Ramos (cell line): ENCODE data around the gene SLCO6A1.

Experiments used
- in situ Hi-C: fragments of 300-500 bp; cut with MboI; formaldehyde crosslinking; loops from one replicate; pipeline ENCODE4 v1.14.3; 2022; ENCODE audit warnings: low sequenced_read_pairs; ENCODE audit not compliant: unreplicated experiment

Gene SLCO6A1

GRCh38 chr5:102481054-102481715 lies 17.6 kb downstream of the SLCO6A1 start:
- in situ Hi-C loops, result no loop called here

DNA sequence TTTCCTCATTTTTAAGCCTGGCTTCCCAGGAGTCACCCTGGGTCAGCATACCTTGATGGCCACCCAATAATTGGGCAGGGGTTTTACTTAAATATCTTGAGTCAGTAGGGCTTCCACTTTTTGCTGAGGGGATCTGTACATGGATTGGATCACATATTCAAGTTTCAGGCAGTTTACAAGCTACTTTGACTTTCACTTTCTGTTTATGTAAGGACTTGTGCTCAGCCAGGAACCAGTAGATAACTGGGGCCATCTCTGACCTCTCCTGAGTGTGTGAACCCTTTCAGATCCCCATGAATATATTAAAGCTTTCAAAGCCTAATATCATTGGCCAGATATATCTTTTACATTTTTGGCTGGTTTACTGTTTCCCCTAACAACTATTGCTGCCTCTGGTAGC lies 45.1 kb downstream of the SLCO6A1 start:
- in situ Hi-C loops, result no loop called here

DNA sequence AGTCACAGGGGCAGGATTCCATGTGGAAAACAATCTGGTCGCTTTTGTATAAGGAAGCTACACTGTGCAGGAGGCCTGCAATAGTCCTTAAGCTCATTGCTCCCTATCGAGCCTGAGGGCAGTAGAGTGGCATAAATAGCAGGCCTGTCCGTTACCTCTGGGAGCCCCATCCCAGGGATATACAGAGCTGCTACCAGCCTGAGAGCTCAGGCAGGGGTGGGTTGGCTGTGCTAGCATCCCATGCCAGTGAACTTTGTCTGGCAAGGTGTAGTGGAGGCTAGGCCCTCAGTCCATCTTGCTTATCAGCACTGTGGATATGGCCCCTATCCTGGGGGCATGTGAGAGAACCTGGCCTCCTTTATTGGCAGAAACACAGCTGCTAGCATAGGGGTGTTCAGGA lies 47.7 kb downstream of the SLCO6A1 start:
- in situ Hi-C loops, result no loop called here

DNA sequence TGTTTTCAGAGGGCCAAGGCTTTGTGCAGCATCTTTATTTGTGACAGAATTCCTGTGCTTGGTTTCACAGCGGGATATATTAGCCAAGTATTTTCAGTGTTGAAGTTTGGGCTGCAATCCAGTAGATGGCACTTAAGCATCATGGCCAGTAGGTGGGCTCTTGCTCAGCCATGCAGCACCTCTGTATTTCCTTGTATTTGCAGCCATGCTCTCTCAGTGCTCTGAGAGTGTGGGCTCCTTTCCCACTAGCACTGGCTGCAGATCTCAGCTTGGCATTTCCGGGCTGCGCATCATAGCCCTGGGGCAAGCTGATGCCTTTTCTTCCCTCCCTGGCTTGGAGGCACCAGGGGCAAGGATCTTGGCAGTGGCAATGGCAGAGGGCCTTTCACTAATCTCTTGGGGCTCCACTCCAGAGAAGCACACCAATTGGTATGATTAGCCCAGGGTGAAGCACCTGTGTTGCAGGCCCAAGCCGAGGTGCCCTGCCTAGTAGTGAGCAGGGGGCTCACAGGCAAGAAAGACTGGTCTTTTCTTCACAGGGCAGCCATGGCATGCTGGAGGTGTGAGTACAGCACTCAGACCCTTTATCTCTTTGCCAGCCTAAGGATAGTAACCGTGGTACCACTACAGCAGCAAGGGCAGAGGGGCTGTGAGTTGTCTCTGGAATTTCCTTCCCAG lies 48.3 kb downstream of the SLCO6A1 start:
- in situ Hi-C loops, result no loop called here

DNA sequence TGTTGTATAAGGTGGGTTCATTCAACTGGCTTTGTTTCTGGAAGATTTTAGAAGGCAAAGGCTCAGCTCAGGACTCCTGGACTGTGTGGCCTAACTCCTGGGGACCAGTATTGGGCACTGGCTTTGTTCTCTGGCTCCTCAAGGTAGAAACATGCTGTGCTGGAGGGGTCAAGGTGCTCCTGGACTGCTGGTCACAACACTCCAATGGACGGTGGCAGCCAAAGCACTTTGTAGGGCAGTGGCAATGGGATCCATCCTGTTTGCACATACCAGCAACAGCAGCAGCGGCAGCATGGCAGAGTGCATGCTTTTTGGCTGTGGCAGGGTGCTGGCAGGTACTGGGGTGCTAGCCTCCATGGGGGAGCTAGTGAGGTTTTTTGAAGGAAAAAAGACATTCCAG lies 65.3 kb downstream of the SLCO6A1 start:
- in situ Hi-C loops, result no loop called here

DNA sequence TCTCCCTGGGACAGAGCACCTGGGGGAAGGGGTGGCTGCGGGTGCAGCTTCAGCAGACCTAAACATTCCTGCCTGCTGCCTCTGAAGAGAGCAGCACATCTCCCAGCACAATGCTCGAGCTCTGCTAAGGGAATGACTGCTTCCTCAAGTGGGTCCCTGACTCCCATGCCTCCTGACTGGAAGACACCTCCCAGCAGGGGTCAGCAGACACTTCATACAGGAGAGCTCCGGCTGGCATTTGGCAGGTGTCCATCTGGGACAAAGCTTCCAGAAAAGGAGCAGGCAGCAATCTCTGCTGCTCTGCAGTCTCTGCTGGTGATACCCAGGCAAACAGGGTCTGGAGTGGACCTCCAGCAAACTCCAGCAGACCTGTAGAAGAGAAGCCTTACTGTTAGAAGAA lies 77.2 kb downstream of the SLCO6A1 start:
- in situ Hi-C loops, result no loop called here

GRCh38 chr5:102418531-102418930 lies 80.3 kb downstream of the SLCO6A1 start:
- in situ Hi-C loops, result no loop called here

DNA sequence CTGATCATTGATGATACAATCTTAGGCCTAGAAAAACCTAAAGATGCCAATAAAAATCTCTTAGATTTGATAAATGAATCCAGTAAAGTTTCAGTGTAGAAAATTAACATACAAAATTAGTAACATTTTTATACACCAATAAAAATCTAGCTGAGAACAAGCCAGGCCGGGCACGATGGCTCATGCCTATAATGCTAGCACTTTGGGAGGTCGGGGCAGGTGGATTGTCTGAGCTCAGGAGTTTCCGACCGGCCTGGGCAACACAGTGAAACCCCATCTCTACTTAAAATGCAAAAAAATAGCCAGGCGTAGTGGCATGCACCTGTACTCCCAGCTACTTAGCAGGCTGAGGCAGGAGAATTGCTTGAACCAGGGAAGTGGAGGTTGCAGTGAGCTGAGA lies 84.4 kb downstream of the SLCO6A1 start:
- in situ Hi-C loops, result no loop called here

- in situ Hi-C loops, result no loop called here
Observed at GRCh38 chr5:102388235-102388634, 110.6 kb downstream of the SLCO6A1 start.

DNA sequence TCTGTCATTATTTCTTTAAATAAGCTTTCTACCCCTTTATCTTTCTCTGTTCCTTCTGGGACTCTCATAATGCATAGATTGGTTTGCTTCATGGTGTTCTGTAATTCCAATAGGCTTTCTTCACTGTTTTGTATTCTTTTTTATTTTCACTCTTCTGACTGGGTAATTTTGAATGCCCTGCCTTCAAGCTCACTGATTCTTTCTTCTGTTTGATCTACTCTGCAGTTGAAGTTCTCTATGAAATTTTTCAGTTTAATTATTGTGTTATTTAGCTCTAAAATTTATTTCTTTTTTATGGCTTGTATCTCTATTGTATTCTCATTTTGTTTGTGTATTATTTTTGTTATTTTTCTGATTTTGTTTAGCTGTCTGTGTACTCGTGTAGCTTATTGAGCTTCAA lies 113.4 kb downstream of the SLCO6A1 start:
- in situ Hi-C loops, result no loop called here

- in situ Hi-C loops, result no loop called here
Observed at GRCh38 chr5:102380174-102380573, 118.6 kb downstream of the SLCO6A1 start.

GRCh38 chr5:102375876-102376275 lies 122.9 kb downstream of the SLCO6A1 start:
- in situ Hi-C loops, result no loop called here

- in situ Hi-C loops, result no loop called here
Observed at GRCh38 chr5:102375272-102375671, 123.5 kb downstream of the SLCO6A1 start.

DNA sequence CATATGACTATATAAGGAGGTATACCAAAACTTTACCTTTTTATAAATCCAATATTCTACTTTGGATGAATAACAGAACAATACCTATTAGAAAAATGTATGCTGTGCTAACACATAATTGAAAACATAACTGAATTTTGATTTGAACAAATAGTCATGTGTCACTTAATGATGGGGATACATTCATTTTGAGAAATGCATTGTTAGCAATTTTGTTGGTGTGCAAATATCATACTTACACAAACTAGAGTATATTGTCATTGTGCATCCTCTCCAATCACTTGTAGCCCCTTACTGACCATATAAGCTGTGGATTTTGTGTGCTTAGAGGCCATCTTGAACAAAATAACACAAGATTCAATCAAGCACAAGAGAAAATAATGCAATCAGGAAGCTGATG lies 130.4 kb downstream of the SLCO6A1 start:
- in situ Hi-C loops, result no loop called here

- in situ Hi-C loops, result no loop called here
Observed at GRCh38 chr5:102341681-102342288, 157.0 kb downstream of the SLCO6A1 start.

- in situ Hi-C loops, result no loop called here
Observed at GRCh38 chr5:102324714-102325113, 174.1 kb downstream of the SLCO6A1 start.
